Measurements from ENCODE around the gene ARHGAP22. TPM values are rescaled to one million over a fixed set of nuclear protein-coding genes. Genes with fewer than 3 reads are reported as not detected.

ARHGAP22 gene
- polyA plus RNA-seq, 1 experiment, result 7.2 TPM

DNA sequence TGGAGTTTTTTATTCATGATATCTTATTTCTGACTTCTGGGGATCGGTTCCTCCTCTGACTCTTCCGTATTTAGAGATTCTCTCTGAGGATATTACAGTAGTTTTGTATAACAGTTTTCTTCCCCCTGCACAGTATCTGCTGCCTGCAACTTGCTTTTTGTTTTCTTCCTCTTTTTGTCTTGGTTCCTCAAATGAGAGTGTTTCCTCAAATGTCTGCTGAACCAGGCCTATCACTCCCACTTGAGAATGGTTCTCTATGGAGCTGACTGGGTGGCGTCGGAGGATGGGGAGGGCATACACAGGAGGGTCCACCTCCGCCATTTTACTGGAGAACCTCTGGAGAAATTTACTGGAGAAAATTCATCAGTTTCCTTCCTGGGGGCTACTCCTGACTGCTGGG is 27.7 kb downstream of the ARHGAP22 start:
- Histone ChIP-seq H3K4me3 (ENCODE audit: low read depth, low read length) (no peak overlapping the region), H3K27me3 (ENCODE audit: control insufficient read depth, insufficient read depth, low read length) (no peaks in the 10 kb centered on the region), H3K36me3 (ENCODE audit: control insufficient read depth, insufficient read depth, low read length) (peaks cover 4% of the 10 kb centered on the region; the same call in 1 of the 2 replicates)
- no peak for TF ChIP-seq CTCF (IDR thresholded peaks at IDR 0.05; ENCODE audit: insufficient read depth, low read depth, low read length)
- DNase-seq (ENCODE audit: low read depth), result no peak
- CTCF ChIA-PET, result interaction anchor here (1.7 kb wide), 1 partner anchor 79 kb away, joined by 4 read pairs; no protein-coding TSS in a partner anchor
- POLR2A ChIA-PET, result no interaction called here

- CTCF ChIA-PET, result no interaction called here
- H3K27me3 ChIP-seq (ENCODE audit: control insufficient read depth, insufficient read depth, low read length), result no peaks in the 10 kb centered on the region
- POLR2A ChIA-PET, result no interaction called here
- no peaks in the 10 kb centered on the region for H3K36me3 ChIP-seq (ENCODE audit: control insufficient read depth, insufficient read depth, low read length)
- DNase-seq (ENCODE audit: low read depth), result no peak
- no peak for TF ChIP-seq CTCF (IDR thresholded peaks at IDR 0.05; ENCODE audit: insufficient read depth, low read depth, low read length)
- H3K4me3 ChIP-seq (ENCODE audit: low read depth, low read length), result no peak overlapping the region
Measured at GRCh38 chr10:48576501-48576900, 28.4 kb downstream of the ARHGAP22 start.

DNA sequence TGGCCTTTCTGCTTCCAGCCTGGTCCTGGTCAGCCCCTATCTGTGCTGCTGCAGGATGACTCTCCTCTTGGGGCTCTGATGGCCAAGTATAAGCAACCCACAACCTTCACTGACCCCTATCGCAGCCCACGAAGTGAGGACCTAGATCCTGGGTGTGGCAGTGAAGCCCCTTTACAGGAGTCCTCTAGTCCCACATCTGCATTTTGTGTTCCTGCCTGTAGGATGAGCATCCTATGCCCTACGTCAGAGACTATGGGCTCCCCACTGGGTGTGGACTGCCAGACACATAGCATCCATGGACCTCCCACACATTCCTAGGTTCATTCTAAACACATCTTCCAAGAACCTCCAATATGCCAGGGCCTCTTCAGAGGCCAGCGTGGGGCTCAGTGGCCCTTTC is 29.0 kb downstream of the ARHGAP22 start:
- no peak for TF ChIP-seq CTCF (IDR thresholded peaks at IDR 0.05; ENCODE audit: insufficient read depth, low read depth, low read length)
- ChIA-PET CTCF (interaction anchor here (0.8 kb wide), 1 partner anchor 34 kb away, joined by 3 read pairs; no protein-coding TSS in a partner anchor), POLR2A (no interaction called here)
- no peaks in the 10 kb centered on the region for H3K36me3 ChIP-seq (ENCODE audit: control insufficient read depth, insufficient read depth, low read length)
- DNase-seq (ENCODE audit: low read depth), result no peak
- H3K27me3 ChIP-seq (ENCODE audit: control insufficient read depth, insufficient read depth, low read length), result no peaks in the 10 kb centered on the region
- no peak overlapping the region for H3K4me3 ChIP-seq (ENCODE audit: low read depth, low read length)

GRCh38 chr10:48574817-48575380 is 30.0 kb downstream of the ARHGAP22 start:
- no peaks in the 10 kb centered on the region for H3K36me3 ChIP-seq (ENCODE audit: control insufficient read depth, insufficient read depth, low read length)
- ChIA-PET CTCF (interaction anchor here (0.8 to 11.3 kb wide), 2 partner anchors 35 to 82 kb away, joined by 3 to 84 read pairs; no protein-coding TSS in a partner anchor), POLR2A (no interaction called here)
- no peak for DNase-seq (ENCODE audit: low read depth)
- H3K4me3 ChIP-seq (ENCODE audit: low read depth, low read length), result no peak overlapping the region
- TF ChIP-seq CTCF (IDR thresholded peaks at IDR 0.05; ENCODE audit: insufficient read depth, low read depth, low read length), result no peak
- H3K27me3 ChIP-seq (ENCODE audit: control insufficient read depth, insufficient read depth, low read length), result no peaks in the 10 kb centered on the region

DNA sequence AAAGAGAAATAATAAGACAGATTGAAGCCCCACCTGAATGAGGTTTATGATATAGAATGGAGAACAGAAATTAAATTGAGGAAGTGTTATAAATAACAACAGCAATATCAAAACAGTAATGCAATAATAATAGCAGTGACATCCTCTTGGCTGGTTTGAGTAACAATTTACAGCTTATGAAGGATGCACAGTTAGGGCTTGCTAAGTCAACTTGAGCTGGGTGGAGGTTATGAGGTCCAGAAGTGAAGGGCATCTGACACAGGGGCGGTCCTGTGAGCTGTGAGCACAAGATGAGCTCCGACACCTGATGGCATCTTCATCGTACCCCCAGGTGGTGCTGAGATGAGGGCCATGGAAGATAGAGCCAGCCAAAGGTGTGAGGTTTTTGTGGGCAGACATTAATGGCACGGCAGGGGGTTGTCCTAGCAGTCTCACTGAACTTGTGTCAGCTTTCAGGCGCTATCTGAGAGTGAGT is 30.5 kb downstream of the ARHGAP22 start:
- H3K4me3 ChIP-seq (ENCODE audit: low read depth, low read length), result no peak overlapping the region
- ChIA-PET CTCF (interaction anchor here (11.3 kb wide), 1 partner anchor 83 kb away, joined by 84 read pairs; no protein-coding TSS in a partner anchor), POLR2A (no interaction called here)
- no peak for DNase-seq (ENCODE audit: low read depth)
- H3K27me3 ChIP-seq (ENCODE audit: control insufficient read depth, insufficient read depth, low read length), result no peaks in the 10 kb centered on the region
- no peaks in the 10 kb centered on the region for H3K36me3 ChIP-seq (ENCODE audit: control insufficient read depth, insufficient read depth, low read length)
- TF ChIP-seq CTCF (IDR thresholded peaks at IDR 0.05; ENCODE audit: insufficient read depth, low read depth, low read length), result no peak

All from BJ (cell line).